CD4-positive, CD25-positive, alpha-beta regulatory T cell (primary cell): ENCODE results near the gene BCO1. TPM values are rescaled to one million over a fixed set of nuclear protein-coding genes. Genes with fewer than 3 reads are reported as not detected.

Experiments
- ATAC-seq, 2 donors: fragments of 150-1000 bp; cut with Tn5 transposase; one replicate each; pipeline ENCODE4 v1.10.0; 2021; ENCODE audit warnings: low read depth in 2 of 2, moderate number of reproducible peaks in 2 of 2, moderate library complexity in 1 of 2
- DNase-seq, 3 donors: peaks; one replicate each; pipeline versions ENCODE4 v3.0.0 to v3.0.0-alpha.2; 2012 to 2022; ENCODE audit warnings: mixed read lengths in 1 of 3
- H3K27ac ChIP-seq: one replicate; pipeline ENCODE4 v1.7.0; 2013; ENCODE audit warnings: mild to moderate bottlenecking, low read length; ENCODE audit not compliant: insufficient read depth, poor library complexity, severe bottlenecking
- H3K27me3 ChIP-seq: one replicate; pipeline ENCODE4 v1.7.0; 2013; ENCODE audit warnings: low read length; ENCODE audit not compliant: control insufficient read depth, insufficient read depth
- H3K36me3 ChIP-seq: one replicate; pipeline ENCODE4 v1.7.0; 2013; ENCODE audit warnings: mild to moderate bottlenecking, low read length, moderate library complexity; ENCODE audit not compliant: control insufficient read depth, insufficient read depth
- H3K4me1 ChIP-seq: 2 replicates; pipeline ENCODE4 v1.7.0; 2013; ENCODE audit warnings: mild to moderate bottlenecking, low read length; ENCODE audit not compliant: insufficient read depth, control insufficient read depth, poor library complexity, severe bottlenecking
- H3K4me3 ChIP-seq: one replicate; pipeline ENCODE4 v1.7.0; 2013; ENCODE audit warnings: low read depth, mild to moderate bottlenecking, low read length, moderate library complexity
- H3K9me3 ChIP-seq, 2 experiments: 1 replicate in 1 of 2; 2 replicates in 1 of 2; pipeline ENCODE4 v1.7.0; 2013; ENCODE audit warnings: low read length in 2 of 2, mild to moderate bottlenecking in 1 of 2, moderate library complexity in 1 of 2; ENCODE audit not compliant: control insufficient read depth in 2 of 2
- H3K27ac Mint-ChIP-seq, 3 donors: one replicate each; pipeline ENCODE4 v1.8.0; 2020 to 2022; ENCODE audit warnings: mild to moderate bottlenecking in 3 of 3, mixed read lengths in 3 of 3, moderate library complexity in 2 of 3
- H3K27me3 Mint-ChIP-seq: one replicate; pipeline ENCODE4 v1.8.0; 2022; ENCODE audit warnings: mild to moderate bottlenecking, mixed read lengths
- H3K36me3 Mint-ChIP-seq: one replicate; pipeline ENCODE4 v1.8.0; 2020; ENCODE audit warnings: mixed read lengths
- H3K4me1 Mint-ChIP-seq, 4 donors: one replicate each; pipeline ENCODE4 v1.8.0; 2020 to 2022; ENCODE audit warnings: mixed read lengths in 4 of 4, mild to moderate bottlenecking in 1 of 4
- H3K4me3 Mint-ChIP-seq, 4 donors: one replicate each; pipeline ENCODE4 v1.8.0; 2020 to 2022; ENCODE audit warnings: mild to moderate bottlenecking in 4 of 4, mixed read lengths in 4 of 4, moderate library complexity in 3 of 4
- H3K9me3 Mint-ChIP-seq, 7 donors: one replicate each; pipeline ENCODE4 v1.8.0; 2020 to 2022; ENCODE audit warnings: mixed read lengths in 7 of 7, mild to moderate bottlenecking in 3 of 7, moderate library complexity in 2 of 7
- polyA plus RNA-seq, 4 donors: library from polyadenylated mRNA; unstranded; fragments of 300-500 nt; fragmentation: Illumina TruSeq; gene quantifications; one replicate each; pipeline ENCODE4 v1.2.3, GENCODE V29; 2021
- total RNA-seq: library from RNA; stranded (reverse); gene quantifications from one replicate; pipeline ENCODE4 v1.2.3, GENCODE V29; 2022

BCO1 gene
- total and polyA plus RNA-seq, 5 donors from 2014 or later: not detected

GRCh38 chr16:81237282-81237681 lies 1.2 kb upstream of the BCO1 start:
- Mint-ChIP-seq H3K36me3 (no peaks in the 10 kb centered on the region), H3K4me3 (no peak overlapping the region), H3K27ac (no peak overlapping the region), H3K27me3 (peaks cover 14% of the 10 kb centered on the region), H3K9me3 (no peaks in the 10 kb centered on the region), H3K4me1 (peaks cover 0 to 8% (median 4%) of the 10 kb centered on the region in 4 donors)
- Histone ChIP-seq H3K4me3 (no peak overlapping the region), H3K27me3 (no peaks in the 10 kb centered on the region), H3K27ac (no peak overlapping the region), H3K4me1 (no peaks in the 10 kb centered on the region), H3K36me3 (no peaks in the 10 kb centered on the region), H3K9me3 (no peaks in the 10 kb centered on the region)
- ATAC-seq: no peak
- no peak for DNase-seq

GRCh38 chr16:81237942-81238295 lies 570 bp upstream of the BCO1 start:
- no peaks in the 10 kb centered on the region for H3K9me3 Mint-ChIP-seq
- Histone ChIP-seq H3K4me1 (no peaks in the 10 kb centered on the region), H3K36me3 (no peaks in the 10 kb centered on the region), H3K9me3 (no peaks in the 10 kb centered on the region), H3K27me3 (no peaks in the 10 kb centered on the region), H3K27ac (no peak overlapping the region), H3K4me3 (no peak overlapping the region)
- no peaks in the 10 kb centered on the region for H3K36me3 Mint-ChIP-seq
- H3K27ac Mint-ChIP-seq: no peak overlapping the region
- peaks cover 11% of the 10 kb centered on the region for H3K27me3 Mint-ChIP-seq
- ATAC-seq: no peak
- no peak overlapping the region for H3K4me3 Mint-ChIP-seq
- H3K4me1 Mint-ChIP-seq: peaks cover 0 to 8% (median 5%) of the 10 kb centered on the region in 4 donors
- no peak for DNase-seq

GRCh38 chr16:81239367-81240121 lies 1.1 kb downstream of the BCO1 start:
- peaks cover 11% of the 10 kb centered on the region for H3K27me3 Mint-ChIP-seq
- no peak overlapping the region for H3K4me3 Mint-ChIP-seq
- Histone ChIP-seq H3K4me1 (no peaks in the 10 kb centered on the region), H3K9me3 (no peaks in the 10 kb centered on the region), H3K27ac (no peak overlapping the region), H3K4me3 (no peak overlapping the region), H3K36me3 (no peaks in the 10 kb centered on the region), H3K27me3 (no peaks in the 10 kb centered on the region)
- ATAC-seq (no peak), DNase-seq (no peak)
- H3K4me1 Mint-ChIP-seq: peaks cover 0 to 8% (median 5%) of the 10 kb centered on the region in 4 donors
- H3K36me3 Mint-ChIP-seq: no peaks in the 10 kb centered on the region
- no peaks in the 10 kb centered on the region for H3K9me3 Mint-ChIP-seq
- H3K27ac Mint-ChIP-seq: no peak overlapping the region

- Mint-ChIP-seq H3K27ac (no peak overlapping the region), H3K36me3 (no peaks in the 10 kb centered on the region), H3K27me3 (peaks cover 12% of the 10 kb centered on the region), H3K9me3 (no peaks in the 10 kb centered on the region), H3K4me1 (peaks cover 0 to 11% (median 5%) of the 10 kb centered on the region in 4 donors), H3K4me3 (no peak overlapping the region)
- ATAC-seq (no peak), DNase-seq (no peak)
- Histone ChIP-seq H3K4me3 (no peak overlapping the region), H3K27ac (no peak overlapping the region), H3K27me3 (no peaks in the 10 kb centered on the region), H3K9me3 (no peaks in the 10 kb centered on the region), H3K4me1 (no peaks in the 10 kb centered on the region), H3K36me3 (no peaks in the 10 kb centered on the region)
Measured at GRCh38 chr16:81241706-81242105, 3.2 kb downstream of the BCO1 start.

- Histone ChIP-seq H3K27me3 (no peaks in the 10 kb centered on the region), H3K9me3 (no peaks in the 10 kb centered on the region), H3K4me3 (no peak overlapping the region), H3K36me3 (no peaks in the 10 kb centered on the region), H3K27ac (no peak overlapping the region), H3K4me1 (no peaks in the 10 kb centered on the region)
- H3K36me3 Mint-ChIP-seq: no peaks in the 10 kb centered on the region
- H3K27ac Mint-ChIP-seq: no peak overlapping the region
- peaks cover 0 to 11% (median 5%) of the 10 kb centered on the region in 4 donors for H3K4me1 Mint-ChIP-seq
- no peak for DNase-seq
- H3K9me3 Mint-ChIP-seq: no peaks in the 10 kb centered on the region
- no peak overlapping the region for H3K4me3 Mint-ChIP-seq
- H3K27me3 Mint-ChIP-seq: peaks cover 11% of the 10 kb centered on the region
- no peak for ATAC-seq
Measured at GRCh38 chr16:81242977-81243618, 4.6 kb downstream of the BCO1 start.

GRCh38 chr16:81243942-81244341 lies 5.5 kb downstream of the BCO1 start:
- H3K9me3 ChIP-seq: no peaks in the 10 kb centered on the region
- ATAC-seq (no peak), DNase-seq (no peak)
- Mint-ChIP-seq H3K27me3 (peaks cover 5% of the 10 kb centered on the region), H3K36me3 (no peaks in the 10 kb centered on the region), H3K9me3 (no peaks in the 10 kb centered on the region), H3K4me1 (peaks cover 0 to 5% (median 0%) of the 10 kb centered on the region in 4 donors), H3K4me3 (no peak overlapping the region), H3K27ac (no peak overlapping the region)
- no peak overlapping the region for H3K4me3 ChIP-seq
- no peaks in the 10 kb centered on the region for H3K4me1 ChIP-seq
- H3K36me3 ChIP-seq: no peaks in the 10 kb centered on the region
- H3K27me3 ChIP-seq: no peaks in the 10 kb centered on the region
- no peak overlapping the region for H3K27ac ChIP-seq

GRCh38 chr16:81251871-81252270 lies 13.4 kb downstream of the BCO1 start:
- H3K9me3 ChIP-seq: no peaks in the 10 kb centered on the region
- no peaks in the 10 kb centered on the region for H3K4me1 Mint-ChIP-seq
- no peaks in the 10 kb centered on the region for H3K36me3 ChIP-seq
- H3K4me3 ChIP-seq: no peak overlapping the region
- H3K4me1 ChIP-seq: no peaks in the 10 kb centered on the region
- DNase-seq (no peak), ATAC-seq (no peak)
- H3K27me3 ChIP-seq: no peaks in the 10 kb centered on the region
- H3K27ac Mint-ChIP-seq: no peak overlapping the region
- peaks cover 5% of the 10 kb centered on the region for H3K27me3 Mint-ChIP-seq
- H3K4me3 Mint-ChIP-seq: no peak overlapping the region
- H3K36me3 Mint-ChIP-seq: no peaks in the 10 kb centered on the region
- no peak overlapping the region for H3K27ac ChIP-seq
- H3K9me3 Mint-ChIP-seq: peaks cover 0 to 1% (median 0%) of the 10 kb centered on the region in 7 donors

- H3K4me3 ChIP-seq: no peak overlapping the region
- no peaks in the 10 kb centered on the region for H3K4me1 ChIP-seq
- H3K36me3 ChIP-seq: no peaks in the 10 kb centered on the region
- Mint-ChIP-seq H3K27me3 (peaks cover 5% of the 10 kb centered on the region), H3K36me3 (no peaks in the 10 kb centered on the region), H3K27ac (no peak overlapping the region), H3K9me3 (peaks cover 0 to 1% (median 0%) of the 10 kb centered on the region in 7 donors), H3K4me3 (no peak overlapping the region), H3K4me1 (no peaks in the 10 kb centered on the region)
- H3K9me3 ChIP-seq: no peaks in the 10 kb centered on the region
- ATAC-seq: no peak
- H3K27ac ChIP-seq: no peak overlapping the region
- no peaks in the 10 kb centered on the region for H3K27me3 ChIP-seq
- DNase-seq: no peak
Measured at GRCh38 chr16:81253141-81253540, 14.7 kb downstream of the BCO1 start.
